HepG2 (cell line): ENCODE measurements around the gene SGF29. TPM values are rescaled to one million over a fixed set of nuclear protein-coding genes. Genes with fewer than 3 reads are reported as not detected.

Source experiments
- ARNTL ChIP-seq: sonication (generic); formaldehyde crosslinking; IDR thresholded peaks from 2 replicates; pipeline ENCODE4 v1.4.0; 2020; ENCODE audit warnings: mild to moderate bottlenecking, missing genetic modification reagents
- KAT8 ChIP-seq: IDR thresholded peaks from 2 replicates; pipeline ENCODE4 v1.6.1; 2016; ENCODE audit warnings: missing genetic modification reagents, missing compliant biosample characterization
- SKI ChIP-seq: fragments of 450-650 bp; IDR thresholded peaks from one replicate; pipeline ENCODE4 v1.6.1; 2018; ENCODE audit warnings: mild to moderate bottlenecking; ENCODE audit not compliant: partially characterized antibody
- ZBTB40 ChIP-seq, 2 experiments: fragments of 450-650 bp in 1 of 2; sonication (generic) in 1 of 2; formaldehyde crosslinking in 1 of 2; IDR thresholded peaks; 2 replicates each; pipeline versions ENCODE4 v1.6.1 to v1.8.0; 2016 to 2022; ENCODE audit warnings: antibody characterized with exemption in 1 of 2, mild to moderate bottlenecking in 1 of 2, missing genetic modification reagents in 1 of 2
- ZMAT5 ChIP-seq: sonication (generic); formaldehyde crosslinking; IDR thresholded peaks from 2 replicates; pipeline ENCODE4 v1.5.0; 2020; ENCODE audit warnings: mild to moderate bottlenecking, low read depth, missing genetic modification reagents, borderline replicate concordance
- ZNF234 ChIP-seq: sonication (generic); formaldehyde crosslinking; conservative IDR thresholded peaks from 2 replicates; pipeline ENCODE4 v1.5.1; 2020; ENCODE audit warnings: mild to moderate bottlenecking, missing genetic modification reagents
- ZNF530 ChIP-seq: sonication (generic); formaldehyde crosslinking; IDR thresholded peaks from 2 replicates; pipeline ENCODE4 v1.5.0; 2020; ENCODE audit warnings: low read depth, mild to moderate bottlenecking, missing genetic modification reagents
- polyA plus RNA-seq, 8 experiments: library from polyadenylated mRNA; depleted of rRNA in 3 of 8; stranded (reverse) in 7 of 8; unstranded in 1 of 8; fragments of >200 nt; fragmentation: Illumina TruSeq in 4 of 8; extraction: Trizol in 4 of 8; gene quantifications; 2 replicates each; pipeline versions ENCODE4 v1.2.1 to v1.2.3, GENCODE V29; 2011 to 2016; ENCODE audit warnings: low read depth in 4 of 8, missing spikeins in 1 of 8, mixed read lengths in 1 of 8; ENCODE audit not compliant: insufficient read depth in 1 of 8
- total RNA-seq, 5 experiments: library from RNA; depleted of rRNA; stranded (reverse); fragments of >200 nt; fragmentation: Illumina TruSeq; extraction: Trizol; gene quantifications; 2 replicates each; pipeline ENCODE4 v1.2.3, GENCODE V29; 2016; ENCODE audit warnings: low read depth in 1 of 5
- TF ChIP-seq, protein P1 (sequence below): sonication (generic); formaldehyde crosslinking; IDR thresholded peaks from 2 replicates; pipeline ENCODE4 v1.4.0; 2020; ENCODE audit warnings: missing genetic modification reagents, borderline replicate concordance
- TF ChIP-seq, protein P2 (sequence below): sonication (generic); formaldehyde crosslinking; IDR thresholded peaks from 2 replicates; pipeline ENCODE4 v1.8.0; 2022; ENCODE audit warnings: missing genetic modification reagents, mild to moderate bottlenecking, moderate library complexity, borderline replicate concordance
- TF ChIP-seq, protein P3 (sequence below): sonication (generic); formaldehyde crosslinking; IDR thresholded peaks from 2 replicates; pipeline ENCODE4 v1.5.0; 2020; ENCODE audit warnings: mild to moderate bottlenecking, missing genetic modification reagents, moderate library complexity

Gene SGF29
- total and polyA plus RNA-seq, 2 of the 13 experiments (the other 11 are each of a cell fraction or from before 2014, with no cell fraction given): 5.0 to 29.4 TPM

- TF ChIP-seq ZNF530: no peak; the same call in none of the 2 replicates
- TF ChIP-seq ARNTL (CRISPR knock-in tag): peak; percentile 77
- TF ChIP-seq, protein P1, sequence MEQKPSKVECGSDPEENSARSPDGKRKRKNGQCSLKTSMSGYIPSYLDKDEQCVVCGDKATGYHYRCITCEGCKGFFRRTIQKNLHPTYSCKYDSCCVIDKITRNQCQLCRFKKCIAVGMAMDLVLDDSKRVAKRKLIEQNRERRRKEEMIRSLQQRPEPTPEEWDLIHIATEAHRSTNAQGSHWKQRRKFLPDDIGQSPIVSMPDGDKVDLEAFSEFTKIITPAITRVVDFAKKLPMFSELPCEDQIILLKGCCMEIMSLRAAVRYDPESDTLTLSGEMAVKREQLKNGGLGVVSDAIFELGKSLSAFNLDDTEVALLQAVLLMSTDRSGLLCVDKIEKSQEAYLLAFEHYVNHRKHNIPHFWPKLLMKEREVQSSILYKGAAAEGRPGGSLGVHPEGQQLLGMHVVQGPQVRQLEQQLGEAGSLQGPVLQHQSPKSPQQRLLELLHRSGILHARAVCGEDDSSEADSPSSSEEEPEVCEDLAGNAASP (CRISPR knock-in tag): peak; percentile 82
- TF ChIP-seq, protein P2, sequence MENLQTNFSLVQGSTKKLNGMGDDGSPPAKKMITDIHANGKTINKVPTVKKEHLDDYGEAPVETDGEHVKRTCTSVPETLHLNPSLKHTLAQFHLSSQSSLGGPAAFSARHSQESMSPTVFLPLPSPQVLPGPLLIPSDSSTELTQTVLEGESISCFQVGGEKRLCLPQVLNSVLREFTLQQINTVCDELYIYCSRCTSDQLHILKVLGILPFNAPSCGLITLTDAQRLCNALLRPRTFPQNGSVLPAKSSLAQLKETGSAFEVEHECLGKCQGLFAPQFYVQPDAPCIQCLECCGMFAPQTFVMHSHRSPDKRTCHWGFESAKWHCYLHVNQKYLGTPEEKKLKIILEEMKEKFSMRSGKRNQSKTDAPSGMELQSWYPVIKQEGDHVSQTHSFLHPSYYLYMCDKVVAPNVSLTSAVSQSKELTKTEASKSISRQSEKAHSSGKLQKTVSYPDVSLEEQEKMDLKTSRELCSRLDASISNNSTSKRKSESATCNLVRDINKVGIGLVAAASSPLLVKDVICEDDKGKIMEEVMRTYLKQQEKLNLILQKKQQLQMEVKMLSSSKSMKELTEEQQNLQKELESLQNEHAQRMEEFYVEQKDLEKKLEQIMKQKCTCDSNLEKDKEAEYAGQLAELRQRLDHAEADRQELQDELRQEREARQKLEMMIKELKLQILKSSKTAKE (CRISPR knock-in tag): peak; percentile 21; the same call in 1 of the 2 replicates
- TF ChIP-seq KAT8 (CRISPR knock-in tag): peak; percentile 89
- no peak for TF ChIP-seq ZNF234
- no peak for TF ChIP-seq ZMAT5 (CRISPR knock-in tag)
- TF ChIP-seq, protein P3, sequence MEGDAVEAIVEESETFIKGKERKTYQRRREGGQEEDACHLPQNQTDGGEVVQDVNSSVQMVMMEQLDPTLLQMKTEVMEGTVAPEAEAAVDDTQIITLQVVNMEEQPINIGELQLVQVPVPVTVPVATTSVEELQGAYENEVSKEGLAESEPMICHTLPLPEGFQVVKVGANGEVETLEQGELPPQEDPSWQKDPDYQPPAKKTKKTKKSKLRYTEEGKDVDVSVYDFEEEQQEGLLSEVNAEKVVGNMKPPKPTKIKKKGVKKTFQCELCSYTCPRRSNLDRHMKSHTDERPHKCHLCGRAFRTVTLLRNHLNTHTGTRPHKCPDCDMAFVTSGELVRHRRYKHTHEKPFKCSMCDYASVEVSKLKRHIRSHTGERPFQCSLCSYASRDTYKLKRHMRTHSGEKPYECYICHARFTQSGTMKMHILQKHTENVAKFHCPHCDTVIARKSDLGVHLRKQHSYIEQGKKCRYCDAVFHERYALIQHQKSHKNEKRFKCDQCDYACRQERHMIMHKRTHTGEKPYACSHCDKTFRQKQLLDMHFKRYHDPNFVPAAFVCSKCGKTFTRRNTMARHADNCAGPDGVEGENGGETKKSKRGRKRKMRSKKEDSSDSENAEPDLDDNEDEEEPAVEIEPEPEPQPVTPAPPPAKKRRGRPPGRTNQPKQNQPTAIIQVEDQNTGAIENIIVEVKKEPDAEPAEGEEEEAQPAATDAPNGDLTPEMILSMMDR: peak; percentile 86
- no peak for TF ChIP-seq ZBTB40 (IDR thresholded peaks at IDR 0.05)
- TF ChIP-seq ZBTB40 (CRISPR knock-in tag; IDR thresholded peaks at IDR 0.05): peak; percentile 90
- TF ChIP-seq SKI: peak; percentile 45
Observed at GRCh38 chr16:28553776-28554633, at the start of gene SGF29 (continued).
